ENCODE results near the gene ICAM5.
"Not testable (repeated sequence)": the region's sequence is repeated elsewhere in the genome, so short reads cannot be mapped to it uniquely, and the experiment has no call there.

Gene ICAM5

GRCh38 chr19:10289836-10290356, at the start of gene ICAM5:
Gene ICAM5 (plus strand): TSS chr19:10289952. CDS start chr19:10290044, 92 bp downstream.
- no peak for DNase-seq (ENCODE audit: low spot score)

GRCh38 chr19:10241826-10242449, 47.8 kb upstream of the ICAM5 start:
- DNase-seq (ENCODE audit: low spot score) = not testable (repeated sequence)

- no peak for DNase-seq (ENCODE audit: low spot score)
Observed at GRCh38 chr19:10243606-10244005, 46.1 kb upstream of the ICAM5 start.

- DNase-seq (ENCODE audit: low spot score) = no peak
Observed at GRCh38 chr19:10245189-10245939, 44.4 kb upstream of the ICAM5 start.

GRCh38 chr19:10246511-10246910, 43.2 kb upstream of the ICAM5 start:
- DNase-seq (ENCODE audit: low spot score) = no peak

- DNase-seq (ENCODE audit: low spot score) = peak; percentile 97
Observed at GRCh38 chr19:10251792-10252694, 37.7 kb upstream of the ICAM5 start, which contains the start of gene MRPL4. Gene MRPL4 (plus strand): TSS chr19:10252214. CDS start chr19:10252254, 40 bp downstream.

GRCh38 chr19:10252707-10253106, 37.0 kb upstream of the ICAM5 start:
- DNase-seq (ENCODE audit: low spot score) = no peak

GRCh38 chr19:10254244-10254643, 35.5 kb upstream of the ICAM5 start:
- DNase-seq (ENCODE audit: low spot score) = no peak

- DNase-seq (ENCODE audit: low spot score) = no peak
Observed at GRCh38 chr19:10255358-10255757, 34.4 kb upstream of the ICAM5 start.

GRCh38 chr19:10256551-10256950, 33.2 kb upstream of the ICAM5 start:
- no peak for DNase-seq (ENCODE audit: low spot score)

- DNase-seq (ENCODE audit: low spot score) = no peak
Observed at GRCh38 chr19:10256970-10257615, 32.7 kb upstream of the ICAM5 start.

- DNase-seq (ENCODE audit: low spot score) = no peak
Observed at GRCh38 chr19:10258080-10258710, 31.6 kb upstream of the ICAM5 start.

- DNase-seq (ENCODE audit: low spot score) = peak; percentile 84
Observed at GRCh38 chr19:10259162-10259905, 30.4 kb upstream of the ICAM5 start.

GRCh38 chr19:10260141-10260584, 29.6 kb upstream of the ICAM5 start:
- DNase-seq (ENCODE audit: low spot score) = peak; percentile 10

- no peak for DNase-seq (ENCODE audit: low spot score)
Observed at GRCh38 chr19:10262771-10263170, 27.0 kb upstream of the ICAM5 start.

- DNase-seq (ENCODE audit: low spot score) = no peak
Observed at GRCh38 chr19:10266706-10267105, 23.0 kb upstream of the ICAM5 start.

GRCh38 chr19:10268071-10268470, 21.7 kb upstream of the ICAM5 start:
- DNase-seq (ENCODE audit: low spot score) = no peak

- peak; percentile 83 for DNase-seq (ENCODE audit: low spot score)
Observed at GRCh38 chr19:10269333-10270179, 20.2 kb upstream of the ICAM5 start.

GRCh38 chr19:10270180-10270615, 19.6 kb upstream of the ICAM5 start:
- DNase-seq (ENCODE audit: low spot score) = peak; percentile 62
